ENCODE measurements around the gene CNTNAP2. TPM values are rescaled to one million over a fixed set of nuclear protein-coding genes. Genes with fewer than 3 reads are reported as not detected.

The CNTNAP2 gene
- total and polyA plus RNA-seq, 8 donors: 0.19 to 18.2 (median 0.56) TPM

DNA sequence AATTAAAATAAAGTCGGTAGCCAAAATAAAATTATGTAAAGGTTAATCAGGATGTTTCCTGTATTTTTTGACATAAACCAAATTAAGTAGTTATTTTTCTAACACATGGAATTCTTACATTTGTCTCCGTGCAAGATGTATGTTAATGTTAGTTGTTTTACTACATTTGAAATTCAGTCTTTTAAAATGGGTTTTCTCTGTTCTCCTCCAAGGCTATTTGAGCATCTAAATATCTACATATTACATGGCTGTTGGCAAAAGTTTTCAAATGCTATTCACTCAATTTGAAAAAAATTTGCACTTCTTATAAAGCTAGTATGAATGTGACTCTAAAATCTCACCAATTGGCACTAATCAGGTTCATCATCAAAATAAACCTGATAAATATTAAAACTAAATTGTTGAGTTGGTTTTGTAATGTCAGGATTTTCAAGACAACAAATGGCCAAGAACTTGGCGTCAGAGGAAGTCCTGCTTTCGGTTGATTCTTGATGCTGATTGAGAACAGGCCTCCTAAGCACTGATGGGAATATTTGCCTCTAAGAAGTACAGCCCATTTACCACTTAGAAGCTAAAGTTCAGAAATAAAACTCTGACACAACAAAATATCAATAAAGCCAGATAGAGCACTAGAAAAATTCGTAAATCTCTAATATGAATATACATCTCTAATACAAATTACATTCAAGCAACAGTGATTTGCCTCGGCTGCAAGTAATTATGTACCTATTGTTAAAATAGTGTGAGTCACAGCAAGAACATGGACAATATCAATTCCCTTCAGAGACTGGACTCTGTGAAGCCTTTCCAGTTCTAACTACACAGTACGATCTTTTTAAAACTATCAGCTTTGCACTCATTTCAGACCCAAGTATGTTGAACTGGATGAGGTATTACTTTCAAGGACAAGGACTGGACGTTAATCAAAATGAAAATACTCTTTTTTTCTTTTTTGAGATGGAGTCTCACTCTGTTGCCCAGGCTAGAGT lies 1740.8 kb downstream of the CNTNAP2 start:
- DNase-seq: no peak
- H3K4me3 ChIP-seq: no peak overlapping the region
- no peak overlapping the region for H3K27ac ChIP-seq
- TF ChIP-seq, protein P1, sequence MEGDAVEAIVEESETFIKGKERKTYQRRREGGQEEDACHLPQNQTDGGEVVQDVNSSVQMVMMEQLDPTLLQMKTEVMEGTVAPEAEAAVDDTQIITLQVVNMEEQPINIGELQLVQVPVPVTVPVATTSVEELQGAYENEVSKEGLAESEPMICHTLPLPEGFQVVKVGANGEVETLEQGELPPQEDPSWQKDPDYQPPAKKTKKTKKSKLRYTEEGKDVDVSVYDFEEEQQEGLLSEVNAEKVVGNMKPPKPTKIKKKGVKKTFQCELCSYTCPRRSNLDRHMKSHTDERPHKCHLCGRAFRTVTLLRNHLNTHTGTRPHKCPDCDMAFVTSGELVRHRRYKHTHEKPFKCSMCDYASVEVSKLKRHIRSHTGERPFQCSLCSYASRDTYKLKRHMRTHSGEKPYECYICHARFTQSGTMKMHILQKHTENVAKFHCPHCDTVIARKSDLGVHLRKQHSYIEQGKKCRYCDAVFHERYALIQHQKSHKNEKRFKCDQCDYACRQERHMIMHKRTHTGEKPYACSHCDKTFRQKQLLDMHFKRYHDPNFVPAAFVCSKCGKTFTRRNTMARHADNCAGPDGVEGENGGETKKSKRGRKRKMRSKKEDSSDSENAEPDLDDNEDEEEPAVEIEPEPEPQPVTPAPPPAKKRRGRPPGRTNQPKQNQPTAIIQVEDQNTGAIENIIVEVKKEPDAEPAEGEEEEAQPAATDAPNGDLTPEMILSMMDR (IDR thresholded peaks at IDR 0.05): no peak
- TF ChIP-seq EP300 (IDR thresholded peaks at IDR 0.05) (no peak), POLR2AphosphoS5 (IDR thresholded peaks at IDR 0.05) (no peak)
- intact Hi-C loops (cut with DNase I; ENCODE audit: low total_unique reads): no loop called here
- 78 to 87% (median 84%) methylated on average over 8 of the region's 8 CpGs for WGBS, 5 donors
- no peaks in the 10 kb centered on the region for H3K27me3 ChIP-seq
- no peaks in the 10 kb centered on the region for H3K36me3 ChIP-seq
- no peaks in the 10 kb centered on the region for H3K4me1 ChIP-seq
- no peaks in the 10 kb centered on the region for H3K9me3 ChIP-seq

DNA sequence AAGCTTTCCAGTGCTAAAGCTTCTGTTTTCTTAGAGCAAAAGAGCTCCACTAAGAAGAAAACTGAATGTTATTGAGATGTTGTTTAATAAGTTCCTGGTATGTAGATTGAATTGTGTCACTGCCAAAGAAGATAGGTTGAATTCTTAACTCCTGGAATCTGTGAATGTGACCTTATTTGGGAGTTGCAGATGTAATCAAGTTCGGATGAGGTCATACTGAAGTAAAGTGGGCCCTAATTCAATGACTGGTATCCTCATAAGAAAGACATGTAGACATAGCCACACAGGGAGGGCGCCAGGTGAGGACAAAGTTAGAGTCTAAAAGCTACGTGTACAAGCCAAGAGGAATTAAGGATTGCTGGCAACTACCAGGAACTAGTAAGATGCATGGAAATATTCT lies 1741.8 kb downstream of the CNTNAP2 start:
- no peak overlapping the region for H3K4me3 ChIP-seq
- no peaks in the 10 kb centered on the region for H3K9me3 ChIP-seq
- H3K27me3 ChIP-seq: no peaks in the 10 kb centered on the region
- H3K27ac ChIP-seq: no peak overlapping the region
- no peak for DNase-seq
- 64 to 80% (median 79%) methylated on average over 3 of the region's 3 CpGs for WGBS, 5 donors
- intact Hi-C loops (cut with DNase I; ENCODE audit: low total_unique reads): no loop called here
- no peaks in the 10 kb centered on the region for H3K36me3 ChIP-seq
- H3K4me1 ChIP-seq: no peaks in the 10 kb centered on the region
- TF ChIP-seq, protein P1 (IDR thresholded peaks at IDR 0.05): no peak
- TF ChIP-seq POLR2A (IDR thresholded peaks at IDR 0.05) (no peak), EP300 (IDR thresholded peaks at IDR 0.05) (no peak), POLR2AphosphoS5 (IDR thresholded peaks at IDR 0.05) (no peak)

DNA sequence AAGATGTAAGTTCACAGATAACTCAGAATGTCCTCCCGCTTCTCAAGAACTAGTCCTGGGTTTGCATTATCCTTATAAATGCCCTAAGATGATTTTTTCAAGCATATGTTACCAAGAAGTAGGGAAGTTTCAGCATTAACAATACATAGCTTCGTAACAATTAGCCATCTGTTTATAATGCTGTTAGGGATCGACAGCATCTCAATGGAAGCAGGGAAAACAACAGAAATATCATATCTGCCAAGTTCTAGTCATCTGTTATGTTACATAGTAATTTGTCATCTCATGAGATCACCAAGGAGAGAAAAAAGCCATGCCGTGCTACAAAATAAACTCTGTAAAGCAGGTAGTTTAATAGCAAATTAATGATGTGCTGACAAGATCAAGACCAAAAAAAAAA lies 1742.4 kb downstream of the CNTNAP2 start:
- TF ChIP-seq POLR2A (IDR thresholded peaks at IDR 0.05) (no peak), EP300 (IDR thresholded peaks at IDR 0.05) (no peak), POLR2AphosphoS5 (IDR thresholded peaks at IDR 0.05) (no peak)
- TF ChIP-seq, protein P1 (IDR thresholded peaks at IDR 0.05): no peak
- H3K9me3 ChIP-seq: no peaks in the 10 kb centered on the region
- DNase-seq: no peak
- WGBS, 5 donors: 71 to 80% (median 77%) methylated on average over 4 of the region's 4 CpGs
- no peak overlapping the region for H3K4me3 ChIP-seq
- intact Hi-C loops (cut with DNase I; ENCODE audit: low total_unique reads): no loop called here
- H3K27me3 ChIP-seq: no peaks in the 10 kb centered on the region
- no peaks in the 10 kb centered on the region for H3K36me3 ChIP-seq
- no peaks in the 10 kb centered on the region for H3K4me1 ChIP-seq
- H3K27ac ChIP-seq: no peak overlapping the region

DNA sequence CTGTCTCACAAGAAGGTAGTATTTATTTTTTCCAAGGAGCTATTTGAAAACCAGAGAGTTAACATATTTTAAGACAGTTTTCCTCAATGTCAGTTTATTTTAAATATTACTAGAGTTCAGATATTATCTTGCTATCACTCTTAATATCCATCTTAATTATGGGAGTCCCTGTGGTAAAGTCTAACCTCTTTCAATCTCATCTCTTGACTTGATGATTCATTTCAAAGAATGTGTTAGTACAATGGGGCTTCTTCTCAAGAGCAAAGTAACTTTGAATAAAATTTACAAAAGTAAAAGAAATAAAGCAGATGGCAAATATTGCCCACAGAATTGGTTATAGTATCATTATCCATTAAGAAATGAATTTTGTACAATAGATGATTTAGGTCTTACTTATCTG lies 1742.9 kb downstream of the CNTNAP2 start:
- no peak overlapping the region for H3K4me3 ChIP-seq
- H3K4me1 ChIP-seq: no peaks in the 10 kb centered on the region
- TF ChIP-seq, protein P1 (IDR thresholded peaks at IDR 0.05): no peak
- no peak for TF ChIP-seq POLR2A (IDR thresholded peaks at IDR 0.05)
- TF ChIP-seq POLR2AphosphoS5 (IDR thresholded peaks at IDR 0.05): no peak
- no peak for TF ChIP-seq EP300 (IDR thresholded peaks at IDR 0.05)
- intact Hi-C loops (cut with DNase I; ENCODE audit: low total_unique reads): no loop called here
- H3K9me3 ChIP-seq: no peaks in the 10 kb centered on the region
- DNase-seq: no peak
- no peaks in the 10 kb centered on the region for H3K36me3 ChIP-seq
- no peaks in the 10 kb centered on the region for H3K27me3 ChIP-seq
- no peak overlapping the region for H3K27ac ChIP-seq

Measured in stomach (tissue), 9 donors.